Lung (tissue), 12 donors: Measurements from ENCODE around the gene EXOC6. TPM values are rescaled to one million over a fixed set of nuclear protein-coding genes. Genes with fewer than 3 reads are reported as not detected.

ENCODE experiments used
- ATAC-seq: fragments of 200-7000 bp; cut with Tn5 transposase; one replicate; pipeline ENCODE4 v1.9.1; 2020; ENCODE audit warnings: moderate number of reproducible peaks; ENCODE audit not compliant: insufficient read depth, low FRiP score
- DNase-seq, 3 donors: peaks; one replicate each; pipeline ENCODE4 v3.0.0-alpha.2; 2013 to 2017
- H3K27ac ChIP-seq, 2 donors: one replicate each; pipeline ENCODE4 v1.5.1; 2013; ENCODE audit warnings: mild to moderate bottlenecking in 2 of 2, moderate library complexity in 2 of 2, control low read depth in 1 of 2, inconsistent platforms in 1 of 2, low read depth in 1 of 2, low read length in 1 of 2
- H3K27me3 ChIP-seq, 3 donors: one replicate each; pipeline ENCODE4 v1.5.1; 2013; ENCODE audit warnings: low read length in 2 of 3; ENCODE audit not compliant: control insufficient read depth in 3 of 3, insufficient read depth in 3 of 3
- H3K36me3 ChIP-seq, 4 donors: one replicate each; pipeline ENCODE4 v1.5.1; 2013; ENCODE audit warnings: low read length in 4 of 4, mild to moderate bottlenecking in 1 of 4, moderate library complexity in 1 of 4; ENCODE audit not compliant: control insufficient read depth in 4 of 4, insufficient read depth in 4 of 4
- H3K4me1 ChIP-seq, 5 donors: one replicate each; pipeline ENCODE4 v1.5.1; 2013; ENCODE audit warnings: low read length in 5 of 5, mild to moderate bottlenecking in 2 of 5, moderate library complexity in 1 of 5; ENCODE audit not compliant: control insufficient read depth in 5 of 5, insufficient read depth in 5 of 5
- H3K4me3 ChIP-seq: one replicate; pipeline ENCODE4 v1.5.1; 2013; ENCODE audit warnings: mild to moderate bottlenecking, control low read depth, moderate library complexity
- H3K9ac ChIP-seq, 2 donors: one replicate each; pipeline ENCODE4 v1.5.1; 2013; ENCODE audit warnings: low read length in 2 of 2, control low read depth in 1 of 2; ENCODE audit not compliant: insufficient read depth in 1 of 2
- H3K9me3 ChIP-seq, 4 donors: one replicate each; pipeline ENCODE4 v1.5.1; 2013; ENCODE audit warnings: low read length in 3 of 4, mild to moderate bottlenecking in 1 of 4, moderate library complexity in 1 of 4; ENCODE audit not compliant: control insufficient read depth in 4 of 4, insufficient read depth in 3 of 4
- WGBS, 2 donors: extraction: QIAGEN DNeasy Blood & Tissue Kit; methylation state at CpG; one replicate each; pipeline ENCODE4 v1.1.7; 2013; 5-methylcytosine and 5-hydroxymethylcytosine counted together
- polyA plus RNA-seq, 2 donors: library from polyadenylated mRNA; stranded (reverse); fragments of 200-250 nt; gene quantifications; one replicate each; pipeline ENCODE4 v1.2.1, GENCODE V29; 2013
- total RNA-seq, 2 donors: library from RNA; depleted of rRNA in 1 of 2; stranded (reverse); fragments of >200 nt in 1 of 2; gene quantifications; one replicate each; pipeline ENCODE4 v1.2.1, GENCODE V29; 2014 to 2021
- TF ChIP-seq, protein P1 (sequence below): IDR thresholded peaks from 2 replicates; pipeline ENCODE4 v1.5.1; 2012; ENCODE audit warnings: mild to moderate bottlenecking; ENCODE audit errors: control extremely low read depth, extremely low read depth
- donor health status: control.
- donor health status: control.
- donor health status: Bipolar disorder and iron deficiency.
- donor health status: healthy.
- donor health status: DM: yes; HTN: yes; CAD: no.

EXOC6 gene
- total and polyA plus RNA-seq, 4 donors, result 8.6 to 40.1 (median 11.9) TPM

DNA sequence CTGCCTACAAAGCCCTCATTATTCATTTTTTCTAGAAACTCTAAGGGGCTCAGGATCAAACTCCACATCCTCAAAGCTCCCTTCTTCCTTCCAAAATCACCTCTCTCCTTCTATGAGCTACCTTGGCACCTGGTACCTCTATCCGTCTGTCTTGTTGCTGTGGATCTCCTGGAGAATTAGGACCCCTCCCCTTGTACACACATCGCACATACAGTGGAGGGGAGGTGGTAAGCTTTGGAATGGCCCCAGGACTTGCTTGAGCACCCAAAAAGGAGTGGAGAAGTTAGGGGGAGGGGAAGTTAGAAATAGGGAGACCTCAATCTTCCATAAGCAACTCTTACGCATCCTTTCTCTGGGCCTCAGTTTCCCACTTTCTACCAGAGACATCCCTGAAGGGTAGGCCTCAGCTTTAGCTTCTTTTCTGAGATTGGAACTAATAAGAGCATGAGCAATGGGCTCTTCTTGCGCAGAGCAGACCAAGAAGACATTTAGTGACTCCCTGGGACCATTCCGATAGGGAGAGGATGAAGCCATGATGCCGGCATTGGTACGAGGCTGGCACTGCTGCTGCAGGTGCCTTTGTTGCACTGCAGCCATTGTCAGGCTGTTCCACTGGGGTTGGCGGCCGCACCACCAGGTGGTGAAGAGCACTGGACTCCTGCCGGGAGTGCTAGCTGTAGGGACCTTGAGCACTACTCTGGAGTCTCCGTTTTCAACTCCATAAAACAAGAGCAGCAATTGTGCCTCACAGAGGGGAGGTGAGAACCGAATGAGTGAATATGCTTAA is 216.7 kb downstream of the EXOC6 start:
- TF ChIP-seq, protein P1, sequence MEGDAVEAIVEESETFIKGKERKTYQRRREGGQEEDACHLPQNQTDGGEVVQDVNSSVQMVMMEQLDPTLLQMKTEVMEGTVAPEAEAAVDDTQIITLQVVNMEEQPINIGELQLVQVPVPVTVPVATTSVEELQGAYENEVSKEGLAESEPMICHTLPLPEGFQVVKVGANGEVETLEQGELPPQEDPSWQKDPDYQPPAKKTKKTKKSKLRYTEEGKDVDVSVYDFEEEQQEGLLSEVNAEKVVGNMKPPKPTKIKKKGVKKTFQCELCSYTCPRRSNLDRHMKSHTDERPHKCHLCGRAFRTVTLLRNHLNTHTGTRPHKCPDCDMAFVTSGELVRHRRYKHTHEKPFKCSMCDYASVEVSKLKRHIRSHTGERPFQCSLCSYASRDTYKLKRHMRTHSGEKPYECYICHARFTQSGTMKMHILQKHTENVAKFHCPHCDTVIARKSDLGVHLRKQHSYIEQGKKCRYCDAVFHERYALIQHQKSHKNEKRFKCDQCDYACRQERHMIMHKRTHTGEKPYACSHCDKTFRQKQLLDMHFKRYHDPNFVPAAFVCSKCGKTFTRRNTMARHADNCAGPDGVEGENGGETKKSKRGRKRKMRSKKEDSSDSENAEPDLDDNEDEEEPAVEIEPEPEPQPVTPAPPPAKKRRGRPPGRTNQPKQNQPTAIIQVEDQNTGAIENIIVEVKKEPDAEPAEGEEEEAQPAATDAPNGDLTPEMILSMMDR, result no peak
- ATAC-seq, result no peak
- no peak for DNase-seq
- Histone ChIP-seq H3K27ac (no peak overlapping the region), H3K4me1 (peaks cover 0 to 31% (median 15%) of the 10 kb centered on the region in 5 donors), H3K27me3 (peaks cover 5 to 92% (median 78%) of the 10 kb centered on the region in 3 donors), H3K9ac (no peak overlapping the region), H3K9me3 (peaks cover 0 to 9% (median 0%) of the 10 kb centered on the region in 4 donors), H3K4me3 (no peak overlapping the region), H3K36me3 (no peaks in the 10 kb centered on the region)
- 78 to 84% methylated on average over 12 of the region's 12 CpGs for WGBS, 2 donors

DNA sequence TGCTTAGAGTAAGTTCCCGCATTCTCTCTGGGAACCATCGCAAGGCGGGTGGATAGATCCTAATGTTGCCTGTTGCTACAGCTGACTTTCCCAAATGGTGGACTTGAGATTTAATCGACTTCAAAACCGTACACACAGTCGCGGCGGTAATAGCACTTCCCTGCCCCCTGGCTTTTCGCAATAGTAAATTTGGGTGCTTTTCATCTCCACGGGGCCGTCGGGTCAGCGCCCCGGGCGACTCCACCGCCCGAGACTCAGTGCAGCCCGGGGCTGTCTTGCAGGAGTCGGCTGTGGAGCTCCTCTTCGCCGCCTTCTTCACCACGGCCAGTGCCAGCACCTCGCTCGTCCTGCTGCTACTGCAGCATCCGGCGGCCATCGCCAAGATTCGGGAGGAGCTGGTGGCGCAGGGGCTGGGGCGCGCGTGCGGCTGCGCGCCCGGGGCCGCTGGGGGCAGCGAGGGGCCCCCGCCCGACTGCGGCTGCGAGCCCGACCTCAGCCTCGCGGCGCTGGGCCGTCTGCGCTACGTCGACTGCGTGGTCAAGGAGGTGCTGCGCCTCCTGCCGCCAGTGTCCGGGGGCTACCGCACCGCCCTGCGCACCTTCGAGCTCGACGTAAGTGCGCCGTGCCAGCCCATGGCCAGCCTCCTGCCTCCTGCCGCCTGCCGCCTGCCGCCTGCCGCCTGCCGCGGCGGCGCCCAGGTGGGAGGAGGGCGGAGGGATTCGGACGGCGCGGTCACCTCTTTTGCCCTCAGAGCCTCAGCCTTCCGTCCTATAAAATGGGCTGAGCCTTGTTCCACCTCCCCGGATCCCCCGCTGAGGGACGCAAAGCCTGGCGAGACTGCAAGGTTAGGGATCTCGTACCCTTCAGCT is 217.6 kb downstream of the EXOC6 start:
- TF ChIP-seq, protein P1, result no peak
- Histone ChIP-seq H3K9me3 (peaks cover 0 to 9% (median 0%) of the 10 kb centered on the region in 4 donors), H3K4me1 (peaks cover 0 to 29% (median 14%) of the 10 kb centered on the region in 5 donors), H3K4me3 (no peak overlapping the region), H3K27ac (no peak overlapping the region), H3K36me3 (no peaks in the 10 kb centered on the region), H3K27me3 (peaks cover 5 to 93% (median 82%) of the 10 kb centered on the region in 3 donors), H3K9ac (no peak overlapping the region)
- 9 to 29% methylated on average over 66 to 81 of the region's 81 CpGs for WGBS, 2 donors
- ATAC-seq, result no peak
- no peak for DNase-seq

DNA sequence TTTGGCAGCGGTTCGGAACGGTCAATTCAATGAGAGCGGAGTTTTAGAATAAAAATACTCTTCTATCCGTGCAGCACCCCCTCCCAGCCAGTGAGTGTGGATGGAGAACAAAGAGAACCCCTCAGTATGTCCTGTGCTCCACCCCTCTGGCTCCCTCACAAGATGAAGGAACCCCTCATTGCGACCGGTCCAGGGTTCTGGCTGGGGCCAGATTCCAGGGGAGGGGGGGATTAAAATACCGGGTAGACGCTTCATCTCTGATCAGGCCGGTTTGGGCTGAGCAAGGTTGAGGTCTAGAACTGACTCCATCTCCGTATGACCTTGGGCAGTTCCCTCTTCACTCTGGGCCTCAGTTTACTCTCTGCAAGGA is 218.2 kb downstream of the EXOC6 start:
- DNase-seq (no peak), ATAC-seq (no peak)
- TF ChIP-seq, protein P1, result no peak
- no peak overlapping the region for H3K27ac ChIP-seq
- H3K36me3 ChIP-seq, result no peaks in the 10 kb centered on the region
- H3K4me1 ChIP-seq, result peaks cover 0 to 29% (median 14%) of the 10 kb centered on the region in 5 donors
- 25 to 32% methylated on average over 11 of the region's 11 CpGs for whole genome bisulfite sequencing, 2 donors
- peaks cover 5 to 92% (median 83%) of the 10 kb centered on the region in 3 donors for H3K27me3 ChIP-seq
- no peak overlapping the region for H3K4me3 ChIP-seq
- peaks cover 0 to 6% (median 0%) of the 10 kb centered on the region in 4 donors for H3K9me3 ChIP-seq
- H3K9ac ChIP-seq, result no peak overlapping the region
